GM10266 (cell line): ENCODE results near the gene CASKIN2.

ENCODE experiments used
- DNase-seq: peaks from one replicate; pipeline ENCODE4 v3.0.0; 2012; ENCODE audit errors: extremely low spot score
- CTCF ChIP-seq: IDR thresholded peaks from 2 replicates; pipeline ENCODE4 v1.5.1; 2012; ENCODE audit warnings: mild to moderate bottlenecking, low read depth; ENCODE audit not compliant: control insufficient read depth, insufficient read depth; ENCODE audit errors: missing control alignments

The CASKIN2 gene

GRCh38 chr17:75546181-75546580 lies 30.8 kb upstream of the CASKIN2 start:
- no peak for DNase-seq
- TF ChIP-seq CTCF, result no peak

- DNase-seq, result no peak
- no peak for TF ChIP-seq CTCF
Observed at GRCh38 chr17:75544250-75544649, 28.9 kb upstream of the CASKIN2 start.

- no peak for TF ChIP-seq CTCF
- no peak for DNase-seq
Observed at GRCh38 chr17:75542728-75543336, 27.5 kb upstream of the CASKIN2 start.

- no peak for TF ChIP-seq CTCF
- no peak for DNase-seq
Observed at GRCh38 chr17:75542229-75542628, 26.9 kb upstream of the CASKIN2 start.

GRCh38 chr17:75540923-75541503 lies 25.7 kb upstream of the CASKIN2 start:
- no peak for DNase-seq

GRCh38 chr17:75539967-75540729 lies 24.8 kb upstream of the CASKIN2 start:
- DNase-seq, result no peak
- no peak for TF ChIP-seq CTCF

More at GRCh38 chr17:75540923-75541503, 25.7 kb upstream of the CASKIN2 start:
- no peak for TF ChIP-seq CTCF

GRCh38 chr17:75536366-75536765 lies 21.0 kb upstream of the CASKIN2 start:
- TF ChIP-seq CTCF, result no peak
- DNase-seq, result no peak
